OCI-LY1 (cell line): Measurements from ENCODE around the gene TYSND1.

Experiments
- H2AFZ ChIP-seq: fragments of 200-600 bp; sonication (generic), shearing (Covaris generic); 2 replicates; pipeline ENCODE4 v1.6.0; 2014; ENCODE audit warnings: antibody characterized with exemption, mild to moderate bottlenecking, low read length
- H3F3A ChIP-seq: fragments of 200-600 bp; sonication (generic), shearing (Covaris generic); 2 replicates; pipeline ENCODE4 v1.6.0; 2014; ENCODE audit warnings: mild to moderate bottlenecking, antibody characterized with exemption, low read length, moderate library complexity; ENCODE audit not compliant: insufficient read depth
- H3K27ac ChIP-seq: fragments of 200-600 bp; sonication (generic); 2 replicates; pipeline ENCODE4 v1.5.1; 2014; ENCODE audit warnings: low read length, mixed run types, mild to moderate bottlenecking, low read depth; ENCODE audit not compliant: poor library complexity, severe bottlenecking
- H3K27me3 ChIP-seq: fragments of 200-600 bp; sonication (generic); 2 replicates; pipeline ENCODE4 v1.6.0; 2014; ENCODE audit warnings: antibody characterized with exemption, mild to moderate bottlenecking, low read length, moderate library complexity; ENCODE audit not compliant: insufficient read depth
- H3K36me3 ChIP-seq: fragments of 200-600 bp; sonication (generic); 2 replicates; pipeline ENCODE4 v1.6.1; 2014; ENCODE audit warnings: mild to moderate bottlenecking, antibody characterized with exemption, low read length, moderate library complexity, mixed read lengths; ENCODE audit not compliant: insufficient read depth
- H3K4me1 ChIP-seq: fragments of 200-600 bp; sonication (generic); 2 replicates; pipeline ENCODE4 v1.5.1; 2014; ENCODE audit warnings: mild to moderate bottlenecking, low read length, moderate library complexity; ENCODE audit not compliant: insufficient read depth, severe bottlenecking
- H3K4me2 ChIP-seq: fragments of 200-600 bp; sonication (generic), shearing (Covaris generic); 2 replicates; pipeline ENCODE4 v1.6.1; 2014; ENCODE audit warnings: low read length
- H3K4me3 ChIP-seq: fragments of 200-600 bp; sonication (generic); 2 replicates; pipeline ENCODE4 v1.5.1; 2014; ENCODE audit warnings: low read length, low read depth, mild to moderate bottlenecking, mixed read lengths; ENCODE audit not compliant: poor library complexity, severe bottlenecking
- H3K79me2 ChIP-seq: fragments of 200-600 bp; shearing (Covaris generic); 2 replicates; pipeline ENCODE4 v1.6.1; 2016; ENCODE audit warnings: mixed run types, low read length, mixed read lengths; ENCODE audit not compliant: insufficient read depth
- H3K9ac ChIP-seq: fragments of 200-600 bp; sonication (generic), shearing (Covaris generic); 2 replicates; pipeline ENCODE4 v1.6.1; 2014; ENCODE audit warnings: mild to moderate bottlenecking, low read length, mixed read lengths
- H3K9me2 ChIP-seq: fragments of 200-600 bp; sonication (generic), shearing (Covaris generic); 2 replicates; pipeline ENCODE4 v1.6.1; 2014; ENCODE audit warnings: low read depth, mild to moderate bottlenecking, low read length, mixed read lengths
- H3K9me3 ChIP-seq: fragments of 200-600 bp; shearing (Covaris generic); 2 replicates; pipeline ENCODE4 v1.6.1; 2014; ENCODE audit warnings: low read length, mixed read lengths
- H4K20me1 ChIP-seq: fragments of 200-600 bp; sonication (generic), shearing (Covaris generic); 2 replicates; pipeline ENCODE4 v1.6.0; 2016; ENCODE audit warnings: mild to moderate bottlenecking, low read length; ENCODE audit not compliant: insufficient read depth
- EZH2 ChIP-seq: fragments of 200-600 bp; sonication (generic), shearing (Covaris generic); IDR thresholded peaks from 2 replicates; pipeline ENCODE4 v1.8.0; 2017; ENCODE audit warnings: borderline replicate concordance, mixed run types, mild to moderate bottlenecking, antibody characterized with exemption, low read length, moderate library complexity, mixed read lengths
- TF ChIP-seq, protein P1 (sequence below): fragments of 200-600 bp; sonication (generic), shearing (Covaris generic); IDR thresholded peaks from 2 replicates; pipeline ENCODE4 v1.5.1; 2017; ENCODE audit warnings: mild to moderate bottlenecking, antibody characterized with exemption, low read length, moderate library complexity, mixed read lengths

Gene TYSND1

DNA sequence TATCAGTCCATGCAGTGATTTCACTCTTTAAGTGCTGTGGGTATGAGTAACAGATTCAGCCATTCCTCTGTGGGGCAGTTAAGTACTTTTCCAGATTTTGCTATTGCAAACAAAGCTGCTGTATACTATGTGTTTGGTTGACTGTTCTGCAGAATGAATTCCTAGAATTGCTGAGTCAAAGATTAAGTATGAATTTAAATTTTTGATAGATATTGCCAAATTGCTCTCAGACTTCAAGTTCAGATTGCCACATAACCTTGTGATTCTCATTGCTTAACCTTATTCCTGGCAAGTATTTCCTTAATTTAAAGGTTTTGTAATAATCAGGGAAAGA is 45.4 kb upstream of the TYSND1 start:
- Histone ChIP-seq H3K4me3 (no peak overlapping the region), H3K27me3 (no peaks in the 10 kb centered on the region), H3K79me2 (no peaks in the 10 kb centered on the region), H3F3A (no peaks in the 10 kb centered on the region), H3K9me3 (no peaks in the 10 kb centered on the region), H3K9ac (no peak overlapping the region), H3K4me2 (no peak overlapping the region), H3K27ac (no peak overlapping the region), H3K36me3 (peaks cover 1% of the 10 kb centered on the region), H3K9me2 (no peaks in the 10 kb centered on the region), H3K4me1 (no peaks in the 10 kb centered on the region), H4K20me1 (no peaks in the 10 kb centered on the region), H2AFZ (no peak overlapping the region)
- TF ChIP-seq, protein P1, sequence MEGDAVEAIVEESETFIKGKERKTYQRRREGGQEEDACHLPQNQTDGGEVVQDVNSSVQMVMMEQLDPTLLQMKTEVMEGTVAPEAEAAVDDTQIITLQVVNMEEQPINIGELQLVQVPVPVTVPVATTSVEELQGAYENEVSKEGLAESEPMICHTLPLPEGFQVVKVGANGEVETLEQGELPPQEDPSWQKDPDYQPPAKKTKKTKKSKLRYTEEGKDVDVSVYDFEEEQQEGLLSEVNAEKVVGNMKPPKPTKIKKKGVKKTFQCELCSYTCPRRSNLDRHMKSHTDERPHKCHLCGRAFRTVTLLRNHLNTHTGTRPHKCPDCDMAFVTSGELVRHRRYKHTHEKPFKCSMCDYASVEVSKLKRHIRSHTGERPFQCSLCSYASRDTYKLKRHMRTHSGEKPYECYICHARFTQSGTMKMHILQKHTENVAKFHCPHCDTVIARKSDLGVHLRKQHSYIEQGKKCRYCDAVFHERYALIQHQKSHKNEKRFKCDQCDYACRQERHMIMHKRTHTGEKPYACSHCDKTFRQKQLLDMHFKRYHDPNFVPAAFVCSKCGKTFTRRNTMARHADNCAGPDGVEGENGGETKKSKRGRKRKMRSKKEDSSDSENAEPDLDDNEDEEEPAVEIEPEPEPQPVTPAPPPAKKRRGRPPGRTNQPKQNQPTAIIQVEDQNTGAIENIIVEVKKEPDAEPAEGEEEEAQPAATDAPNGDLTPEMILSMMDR: no peak
- TF ChIP-seq EZH2: no peak

DNA sequence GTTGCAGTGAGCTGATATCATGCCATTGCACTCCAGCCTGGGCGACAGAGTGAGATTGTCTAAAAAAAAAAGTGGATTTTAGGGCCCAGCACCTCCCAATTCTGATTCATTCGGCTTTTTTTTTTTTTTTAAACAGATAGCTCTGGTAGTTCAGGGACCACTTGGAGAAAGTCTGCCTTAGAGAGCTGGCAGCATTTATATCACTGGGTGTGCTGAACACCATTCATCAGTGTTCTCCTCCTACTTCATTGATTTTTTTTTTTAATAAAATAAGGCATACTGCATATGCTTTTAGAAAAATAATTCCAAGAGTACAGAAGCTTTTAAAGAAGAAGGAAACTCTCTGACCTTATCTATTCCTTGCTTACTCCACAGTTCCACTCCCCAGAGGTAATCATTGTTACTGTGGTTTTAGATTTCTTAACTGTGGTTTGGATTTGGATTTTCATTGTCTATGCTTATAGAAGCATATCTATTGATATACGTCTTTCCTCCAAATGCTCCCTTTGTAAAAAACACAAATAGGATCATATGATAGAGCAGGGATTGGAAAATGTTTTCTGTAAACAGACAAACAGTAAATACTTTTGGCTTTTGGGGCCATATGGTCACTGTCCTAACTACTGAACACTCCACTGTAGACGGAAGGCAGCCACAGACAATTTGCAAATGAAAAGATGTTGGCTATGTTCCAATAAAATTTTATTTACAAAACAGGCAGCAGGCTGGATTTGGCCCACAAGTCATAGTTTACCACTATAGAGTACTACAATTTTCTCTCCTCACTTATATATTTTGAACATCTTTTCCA is 44.9 kb upstream of the TYSND1 start:
- no peaks in the 10 kb centered on the region for H4K20me1 ChIP-seq
- H3K4me1 ChIP-seq: no peaks in the 10 kb centered on the region
- H3K4me2 ChIP-seq: no peak overlapping the region
- H2AFZ ChIP-seq: no peak overlapping the region
- no peaks in the 10 kb centered on the region for H3K36me3 ChIP-seq
- no peak overlapping the region for H3K9ac ChIP-seq
- TF ChIP-seq, protein P1: no peak
- TF ChIP-seq EZH2: no peak
- no peaks in the 10 kb centered on the region for H3K9me2 ChIP-seq
- no peaks in the 10 kb centered on the region for H3F3A ChIP-seq
- no peak overlapping the region for H3K27ac ChIP-seq
- no peaks in the 10 kb centered on the region for H3K9me3 ChIP-seq
- H3K79me2 ChIP-seq: no peaks in the 10 kb centered on the region
- no peaks in the 10 kb centered on the region for H3K27me3 ChIP-seq
- H3K4me3 ChIP-seq: no peak overlapping the region

DNA sequence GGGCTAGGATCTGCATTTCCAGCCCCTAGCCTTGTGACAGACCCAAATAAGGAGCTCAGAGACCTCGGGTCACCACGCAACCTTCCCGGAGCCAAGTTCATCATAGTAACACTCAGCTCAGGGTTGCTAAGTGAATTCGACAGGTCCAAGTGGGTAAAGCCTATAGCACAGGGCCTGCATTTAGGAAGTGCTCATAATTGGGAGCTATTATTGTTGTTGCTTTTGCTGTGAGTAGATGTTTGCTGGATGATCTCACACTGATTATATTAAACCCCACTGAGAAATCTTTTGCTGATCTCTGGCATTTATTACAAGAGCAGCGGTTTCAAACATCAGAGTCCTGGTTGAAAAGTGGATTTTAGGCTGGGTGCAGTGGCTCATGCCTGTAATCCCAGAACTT is 44.1 kb upstream of the TYSND1 start:
- no peaks in the 10 kb centered on the region for H4K20me1 ChIP-seq
- H3K79me2 ChIP-seq: no peaks in the 10 kb centered on the region
- H3F3A ChIP-seq: no peaks in the 10 kb centered on the region
- H3K9me2 ChIP-seq: no peaks in the 10 kb centered on the region
- no peaks in the 10 kb centered on the region for H3K4me1 ChIP-seq
- H2AFZ ChIP-seq: no peak overlapping the region
- no peaks in the 10 kb centered on the region for H3K27me3 ChIP-seq
- H3K9me3 ChIP-seq: no peaks in the 10 kb centered on the region
- no peak overlapping the region for H3K4me3 ChIP-seq
- no peak for TF ChIP-seq EZH2
- TF ChIP-seq, protein P1: no peak
- H3K9ac ChIP-seq: no peak overlapping the region
- H3K4me2 ChIP-seq: no peak overlapping the region
- no peak overlapping the region for H3K27ac ChIP-seq
- H3K36me3 ChIP-seq: no peaks in the 10 kb centered on the region
